ENCODE data around the gene DHX35. TPM values are rescaled to one million over a fixed set of nuclear protein-coding genes. Genes with fewer than 3 reads are reported as not detected.

DHX35 gene
- total and polyA plus RNA-seq, 2 experiments from 2014 or later, result 8.3 to 25.9 TPM

- no peak within 1 kb of the TSS for H3K27ac ChIP-seq (ENCODE audit: low read depth)
- DNase-seq (ENCODE audit: low spot score), result peak; percentile 100
- H3F3A ChIP-seq (replicated peaks; ENCODE audit: low read depth), result no peaks in the 10 kb centered on the region
- Mint-ChIP-seq H3K36me3 (ENCODE audit: low read depth) (peaks cover 19% of the 10 kb centered on the region), H3K4me3 (peak within 1 kb of the TSS; percentile 90), H3K9me3 (no peaks in the 10 kb centered on the region), H3K27ac (no peak within 1 kb of the TSS), H3K4me1 (peaks cover 22% of the 10 kb centered on the region), H3K27me3 (ENCODE audit: insufficient read depth, low read depth, poor library complexity) (peaks cover 10% of the 10 kb centered on the region)
- peak; percentile 90 for ATAC-seq
- peaks cover 22% of the 10 kb centered on the region for H3K4me1 ChIP-seq (ENCODE audit: insufficient read depth)
- TF ChIP-seq POLR2AphosphoS5 (IDR thresholded peaks at IDR 0.05; ENCODE audit: low read depth), result peak; percentile 98
- TF ChIP-seq CREB1 (CRISPR knock-in tag; IDR thresholded peaks at IDR 0.05; ENCODE audit: low read depth), result 0 out of 2 replicates have a peak, but pooled peaks have one; percentile 0
- TF ChIP-seq STAT1 (IDR thresholded peaks at IDR 0.05; ENCODE audit: unreplicated experiment), result no peak
- H3K79me2 ChIP-seq (replicated peaks; ENCODE audit: insufficient read depth), result peaks cover 48% of the 10 kb centered on the region
- peak within 1 kb of the TSS; percentile 94 for H3K4me3 ChIP-seq
- peaks cover 38% of the 10 kb centered on the region for H4K20me1 ChIP-seq (replicated peaks; ENCODE audit: insufficient read depth)
- no peaks in the 10 kb centered on the region; the same call in 1 of the 2 replicates for H3K36me3 ChIP-seq (ENCODE audit: insufficient read depth)
- no peaks in the 10 kb centered on the region for H3K27me3 ChIP-seq (ENCODE audit: insufficient read depth)
- H3K9me2 ChIP-seq (ENCODE audit: insufficient read depth), result no peaks in the 10 kb centered on the region
- H3K4me2 ChIP-seq, result peak within 1 kb of the TSS; percentile 99
- H2AFZ ChIP-seq, result no peak within 1 kb of the TSS
Observed at GRCh38 chr20:38926142-38926933, 35.8 kb upstream of the DHX35 start, which contains the start of gene FAM83D. Gene FAM83D (plus strand): TSS chr20:38926417. CDS start chr20:38926443, 26 bp downstream.

GRCh38 chr20:38926934-38927616 lies 35.1 kb upstream of the DHX35 start:
- Histone ChIP-seq H3K27me3 (ENCODE audit: insufficient read depth) (no peaks in the 10 kb centered on the region), H3K4me1 (ENCODE audit: insufficient read depth) (peaks cover 24% of the 10 kb centered on the region), H3K9me2 (ENCODE audit: insufficient read depth) (no peaks in the 10 kb centered on the region), H3K4me2 (peak overlapping the region; percentile 99), H3K79me2 (replicated peaks; ENCODE audit: insufficient read depth) (peaks cover 55% of the 10 kb centered on the region), H3K27ac (ENCODE audit: low read depth) (no peak overlapping the region), H2AFZ (no peak overlapping the region), H3K36me3 (ENCODE audit: insufficient read depth) (no peaks in the 10 kb centered on the region; the same call in 1 of the 2 replicates), H3F3A (replicated peaks; ENCODE audit: low read depth) (no peaks in the 10 kb centered on the region), H4K20me1 (replicated peaks; ENCODE audit: insufficient read depth) (peaks cover 45% of the 10 kb centered on the region), H3K4me3 (peak overlapping the region; percentile 94)
- no peak overlapping the region for H3K27ac Mint-ChIP-seq
- DNase-seq (ENCODE audit: low spot score), result no peak
- peaks cover 19% of the 10 kb centered on the region for H3K36me3 Mint-ChIP-seq (ENCODE audit: low read depth)
- H3K9me3 Mint-ChIP-seq, result no peaks in the 10 kb centered on the region
- peaks cover 10% of the 10 kb centered on the region for H3K27me3 Mint-ChIP-seq (ENCODE audit: insufficient read depth, low read depth, poor library complexity)
- peak overlapping the region; percentile 90 for H3K4me3 Mint-ChIP-seq
- ATAC-seq, result peak; percentile 19
- peaks cover 22% of the 10 kb centered on the region for H3K4me1 Mint-ChIP-seq
- TF ChIP-seq ZNF114 (CRISPR knock-in tag; IDR thresholded peaks at IDR 0.05), result no peak
- TF ChIP-seq EZH2phosphoT487 (IDR thresholded peaks at IDR 0.05; ENCODE audit: unreplicated experiment), result no peak
- TF ChIP-seq ETS1 (IDR thresholded peaks at IDR 0.05), result no peak
- TF ChIP-seq NANOG (IDR thresholded peaks at IDR 0.05; ENCODE audit: borderline replicate concordance), result no peak
- no peak for TF ChIP-seq EZH2 (IDR thresholded peaks at IDR 0.05; ENCODE audit: low read depth, unreplicated experiment)
- no peak for TF ChIP-seq STAT1 (IDR thresholded peaks at IDR 0.05; ENCODE audit: unreplicated experiment)
- TF ChIP-seq ZNF331 (CRISPR knock-in tag; IDR thresholded peaks at IDR 0.05; ENCODE audit: low read depth), result no peak
- TF ChIP-seq POLR2AphosphoS5 (IDR thresholded peaks at IDR 0.05; ENCODE audit: low read depth), result no peak
- TF ChIP-seq JUNB (IDR thresholded peaks at IDR 0.05; ENCODE audit: unreplicated experiment), result no peak
- no peak for TF ChIP-seq CREB1 (CRISPR knock-in tag; IDR thresholded peaks at IDR 0.05; ENCODE audit: low read depth)
- TF ChIP-seq CTCF (conservative IDR thresholded peaks at IDR 0.05; ENCODE audit: low read depth in 2 of 2), result no peak
- TF ChIP-seq REST (IDR thresholded peaks at IDR 0.05; ENCODE audit: unreplicated experiment), result no peak
